ENCODE data around the gene MYCBPAP. TPM values are rescaled to one million over a fixed set of nuclear protein-coding genes. Genes with fewer than 3 reads are reported as not detected.

The MYCBPAP gene
- total RNA-seq, 2 donors from 2014 or later, result 8.9 to 24.3 TPM

GRCh38 chr17:50484386-50485155 is 23.7 kb upstream of the MYCBPAP start:
- no peaks in the 10 kb centered on the region for H3K9me3 Mint-ChIP-seq
- H3K4me3 Mint-ChIP-seq, result no peak overlapping the region
- peaks cover 30% of the 10 kb centered on the region for H3K4me1 Mint-ChIP-seq (ENCODE audit: low read depth)
- H3K36me3 Mint-ChIP-seq (ENCODE audit: insufficient read depth in 2 of 2), result peaks cover 5 to 9% of the 10 kb centered on the region in 2 donors
- no peaks in the 10 kb centered on the region for H3K27me3 Mint-ChIP-seq (ENCODE audit: low read depth)
- peak overlapping the region; percentile 30 for H3K27ac Mint-ChIP-seq
- DNase-seq (no peak), ATAC-seq (replicated peaks in 1 of 2) (no peak)

- peaks cover 4 to 9% of the 10 kb centered on the region in 2 donors for H3K36me3 Mint-ChIP-seq (ENCODE audit: insufficient read depth in 2 of 2)
- no peaks in the 10 kb centered on the region for H3K27me3 Mint-ChIP-seq (ENCODE audit: low read depth)
- H3K4me3 Mint-ChIP-seq, result no peak overlapping the region
- no peaks in the 10 kb centered on the region for H3K9me3 Mint-ChIP-seq
- DNase-seq (peak in 1 of 2 donors; percentile 35), ATAC-seq (replicated peaks in 1 of 2) (peak; percentile 83)
- no peak overlapping the region for H3K27ac Mint-ChIP-seq
- peaks cover 18% of the 10 kb centered on the region for H3K4me1 Mint-ChIP-seq (ENCODE audit: low read depth)
Measured at GRCh38 chr17:50487213-50488096, 20.8 kb upstream of the MYCBPAP start.

- peaks cover 2 to 4% of the 10 kb centered on the region in 2 donors for H3K36me3 Mint-ChIP-seq (ENCODE audit: insufficient read depth in 2 of 2)
- DNase-seq (no peak), ATAC-seq (replicated peaks in 1 of 2) (no peak)
- no peak overlapping the region for H3K27ac Mint-ChIP-seq
- H3K9me3 Mint-ChIP-seq, result no peaks in the 10 kb centered on the region
- no peak overlapping the region for H3K4me3 Mint-ChIP-seq
- peaks cover 12% of the 10 kb centered on the region for H3K4me1 Mint-ChIP-seq (ENCODE audit: low read depth)
- no peaks in the 10 kb centered on the region for H3K27me3 Mint-ChIP-seq (ENCODE audit: low read depth)
Measured at GRCh38 chr17:50488880-50489279, 19.4 kb upstream of the MYCBPAP start.

- H3K4me1 Mint-ChIP-seq (ENCODE audit: low read depth), result peaks cover 12% of the 10 kb centered on the region
- no peak overlapping the region for H3K4me3 Mint-ChIP-seq
- DNase-seq (no peak), ATAC-seq (replicated peaks in 1 of 2) (no peak)
- no peak overlapping the region for H3K27ac Mint-ChIP-seq
- H3K27me3 Mint-ChIP-seq (ENCODE audit: low read depth), result no peaks in the 10 kb centered on the region
- no peaks in the 10 kb centered on the region for H3K36me3 Mint-ChIP-seq (ENCODE audit: insufficient read depth in 2 of 2)
- H3K9me3 Mint-ChIP-seq, result no peaks in the 10 kb centered on the region
Measured at GRCh38 chr17:50491505-50491904, 16.7 kb upstream of the MYCBPAP start.

GRCh38 chr17:50492214-50492613 is 16.0 kb upstream of the MYCBPAP start:
- no peak overlapping the region for H3K4me3 Mint-ChIP-seq
- H3K36me3 Mint-ChIP-seq (ENCODE audit: insufficient read depth in 2 of 2), result no peaks in the 10 kb centered on the region
- H3K4me1 Mint-ChIP-seq (ENCODE audit: low read depth), result peaks cover 10% of the 10 kb centered on the region
- H3K27ac Mint-ChIP-seq, result no peak overlapping the region
- H3K27me3 Mint-ChIP-seq (ENCODE audit: low read depth), result no peaks in the 10 kb centered on the region
- H3K9me3 Mint-ChIP-seq, result no peaks in the 10 kb centered on the region
- DNase-seq, result no peak
- no peak for ATAC-seq (replicated peaks in 1 of 2)

GRCh38 chr17:50493744-50494143 is 14.5 kb upstream of the MYCBPAP start:
- no peaks in the 10 kb centered on the region for H3K4me1 Mint-ChIP-seq (ENCODE audit: low read depth)
- no peaks in the 10 kb centered on the region for H3K36me3 Mint-ChIP-seq (ENCODE audit: insufficient read depth in 2 of 2)
- H3K27ac Mint-ChIP-seq, result no peak overlapping the region
- H3K27me3 Mint-ChIP-seq (ENCODE audit: low read depth), result no peaks in the 10 kb centered on the region
- no peak for ATAC-seq (replicated peaks in 1 of 2)
- H3K4me3 Mint-ChIP-seq, result no peak overlapping the region
- DNase-seq, result no peak
- no peaks in the 10 kb centered on the region for H3K9me3 Mint-ChIP-seq

GRCh38 chr17:50495217-50495823 is 12.9 kb upstream of the MYCBPAP start:
- Mint-ChIP-seq H3K36me3 (ENCODE audit: insufficient read depth in 2 of 2) (no peaks in the 10 kb centered on the region), H3K9me3 (no peaks in the 10 kb centered on the region), H3K27me3 (ENCODE audit: low read depth) (no peaks in the 10 kb centered on the region), H3K4me3 (no peak overlapping the region), H3K27ac (no peak overlapping the region), H3K4me1 (ENCODE audit: low read depth) (no peaks in the 10 kb centered on the region)
- ATAC-seq (replicated peaks in 1 of 2), result no peak
- DNase-seq, result no peak

GRCh38 chr17:50495918-50496317 is 12.3 kb upstream of the MYCBPAP start:
- no peak overlapping the region for H3K27ac Mint-ChIP-seq
- DNase-seq (no peak), ATAC-seq (replicated peaks in 1 of 2) (no peak)
- H3K4me3 Mint-ChIP-seq, result no peak overlapping the region
- no peaks in the 10 kb centered on the region for H3K36me3 Mint-ChIP-seq (ENCODE audit: insufficient read depth in 2 of 2)
- H3K9me3 Mint-ChIP-seq, result no peaks in the 10 kb centered on the region
- no peaks in the 10 kb centered on the region for H3K4me1 Mint-ChIP-seq (ENCODE audit: low read depth)
- H3K27me3 Mint-ChIP-seq (ENCODE audit: low read depth), result no peaks in the 10 kb centered on the region

- Mint-ChIP-seq H3K27me3 (ENCODE audit: low read depth) (no peaks in the 10 kb centered on the region), H3K4me3 (no peak overlapping the region), H3K4me1 (ENCODE audit: low read depth) (peaks cover 1% of the 10 kb centered on the region), H3K27ac (no peak overlapping the region), H3K36me3 (ENCODE audit: insufficient read depth in 2 of 2) (no peaks in the 10 kb centered on the region), H3K9me3 (no peaks in the 10 kb centered on the region)
- ATAC-seq (replicated peaks in 1 of 2) (no peak), DNase-seq (no peak)
Measured at GRCh38 chr17:50498021-50498874, 10.0 kb upstream of the MYCBPAP start.

GRCh38 chr17:50499270-50499669 is 9.0 kb upstream of the MYCBPAP start:
- Mint-ChIP-seq H3K27ac (no peak overlapping the region), H3K36me3 (ENCODE audit: insufficient read depth in 2 of 2) (no peaks in the 10 kb centered on the region), H3K9me3 (no peaks in the 10 kb centered on the region), H3K27me3 (ENCODE audit: low read depth) (no peaks in the 10 kb centered on the region), H3K4me1 (ENCODE audit: low read depth) (peaks cover 11% of the 10 kb centered on the region), H3K4me3 (no peak overlapping the region)
- DNase-seq (no peak), ATAC-seq (replicated peaks in 1 of 2) (no peak)

GRCh38 chr17:50499721-50500120 is 8.5 kb upstream of the MYCBPAP start:
- H3K4me3 Mint-ChIP-seq, result no peak overlapping the region
- no peak for ATAC-seq (replicated peaks in 1 of 2)
- H3K27me3 Mint-ChIP-seq (ENCODE audit: low read depth), result no peaks in the 10 kb centered on the region
- DNase-seq, result no peak
- H3K27ac Mint-ChIP-seq, result no peak overlapping the region
- no peaks in the 10 kb centered on the region for H3K9me3 Mint-ChIP-seq
- H3K36me3 Mint-ChIP-seq (ENCODE audit: insufficient read depth in 2 of 2), result no peaks in the 10 kb centered on the region
- H3K4me1 Mint-ChIP-seq (ENCODE audit: low read depth), result peaks cover 16% of the 10 kb centered on the region

- Mint-ChIP-seq H3K36me3 (ENCODE audit: insufficient read depth in 2 of 2) (no peaks in the 10 kb centered on the region), H3K27me3 (ENCODE audit: low read depth) (no peaks in the 10 kb centered on the region), H3K4me3 (no peak overlapping the region), H3K9me3 (no peaks in the 10 kb centered on the region), H3K27ac (no peak overlapping the region), H3K4me1 (ENCODE audit: low read depth) (peaks cover 20% of the 10 kb centered on the region)
- ATAC-seq (replicated peaks in 1 of 2), result no peak
- peak in 1 of 2 donors; percentile 38 for DNase-seq
Measured at GRCh38 chr17:50501054-50501453, 7.2 kb upstream of the MYCBPAP start.

Data from activated T-cell treated with anti-CD3 and anti-CD28 coated beads, Interleukin-2, amount 50 U/mL, for 72 hours (primary cell).